ENCODE results near the gene ATP6V1C2. TPM values are rescaled to one million over a fixed set of nuclear protein-coding genes. Genes with fewer than 3 reads are reported as not detected.

The ATP6V1C2 gene
- total and polyA plus RNA-seq, 2 of the 4 experiments (the other 2 are of a cell fraction): not detected

DNA sequence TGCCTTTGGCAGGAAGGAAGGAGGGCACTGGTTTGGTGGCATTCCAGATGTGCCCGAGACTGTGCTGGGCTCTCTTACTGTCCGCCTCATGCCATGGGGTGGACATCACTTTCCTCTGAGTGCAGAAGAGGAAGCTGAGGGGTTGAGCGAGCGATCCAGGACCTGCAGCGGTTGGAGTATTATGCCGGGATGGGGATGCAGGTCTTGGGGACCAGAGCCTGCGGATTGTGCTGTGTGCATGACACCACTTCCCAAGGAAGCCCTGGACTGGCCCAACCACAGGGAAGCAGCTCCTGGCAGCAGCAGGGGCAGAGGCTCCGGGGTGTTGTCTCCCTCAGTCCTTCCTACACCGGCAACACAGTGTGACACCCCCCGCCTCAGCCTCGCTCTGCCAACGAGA is 44.5 kb downstream of the ATP6V1C2 start:
- Histone ChIP-seq H2AFZ (replicated peaks; ENCODE audit: low read length, poor library complexity) (no peak overlapping the region), H3K4me2 (ENCODE audit: low read depth, low read length) (no peak overlapping the region), H3K4ac (ENCODE audit: low read depth, low read length) (no peak overlapping the region), H3K56ac (ENCODE audit: extremely low read depth, insufficient read depth, low read length) (no peak overlapping the region), H2AK9ac (replicated peaks; ENCODE audit: low read depth, low read length, poor library complexity) (no peak overlapping the region), H3K9me1 (ENCODE audit: insufficient read depth, low read length) (no peaks in the 10 kb centered on the region), H2AK5ac (ENCODE audit: low read depth, low read length) (no peak overlapping the region), H2BK5ac (ENCODE audit: low read depth, low read length, poor library complexity, severe bottlenecking) (no peak overlapping the region), H3K23ac (ENCODE audit: low read depth, low read length) (no peak overlapping the region), H3K36me3 (ENCODE audit: control insufficient read depth, insufficient read depth, low read length) (no peaks in the 10 kb centered on the region), H3K27me3 (ENCODE audit: control insufficient read depth, insufficient read depth, low read length) (peaks cover 43% of the 10 kb centered on the region; the same call in 1 of the 2 replicates), H4K5ac (ENCODE audit: low read depth, low read length) (no peak overlapping the region), H3K18ac (ENCODE audit: low read depth, low read length) (no peak overlapping the region), H3K27ac (ENCODE audit: insufficient read depth, low read length) (no peak overlapping the region), H3K14ac (replicated peaks; ENCODE audit: low read depth, low read length) (no peak overlapping the region), H4K91ac (ENCODE audit: insufficient read depth, low read depth, low read length) (no peak overlapping the region), H3K9me3 (ENCODE audit: control insufficient read depth, insufficient read depth, low read length) (no peaks in the 10 kb centered on the region), H4K8ac (ENCODE audit: low read depth in 2 of 2, low read length in 2 of 2) (no peak overlapping the region), H3K9ac (ENCODE audit: low read depth, low read length) (no peak overlapping the region), H2BK120ac (ENCODE audit: low read depth, low read length) (no peak overlapping the region), H2BK20ac (ENCODE audit: low read depth, low read length) (no peak overlapping the region), H3K4me3 (ENCODE audit: insufficient read depth, low read depth, low read length) (no peak overlapping the region), H2BK15ac (ENCODE audit: low read depth, low read length) (no peak overlapping the region), H4K20me1 (ENCODE audit: insufficient read depth, low read length) (no peaks in the 10 kb centered on the region), H3K79me1 (ENCODE audit: low read depth in 1 of 2, low read length in 2 of 2) (no peaks in the 10 kb centered on the region), H3K4me1 (ENCODE audit: control insufficient read depth, insufficient read depth, low read length) (no peaks in the 10 kb centered on the region)
- CTCF ChIA-PET: no interaction called here
- POLR2A ChIA-PET (ENCODE audit: unreplicated experiment): no interaction called here
- dilution Hi-C loops (cut with HindIII; ENCODE audit: low sequenced_read_pairs, unreplicated experiment): no loop called here
- intact Hi-C loops (cut with micrococcal nuclease): no loop called here
- no peak for ATAC-seq (ENCODE audit: low read depth)
- no peak for DNase-seq
- BruUV-seq (replicated peaks): no TSS peak
- no peak for TF ChIP-seq RAD21 (IDR thresholded peaks at IDR 0.05; ENCODE audit: low read length)
- no peak for TF ChIP-seq MAZ (IDR thresholded peaks at IDR 0.05; ENCODE audit: borderline replicate concordance, low read depth, low read length)
- TF ChIP-seq RFX5 (IDR thresholded peaks at IDR 0.05; ENCODE audit: low read depth, low read length): no peak
- TF ChIP-seq NFE2L2 (IDR thresholded peaks at IDR 0.05; ENCODE audit: low read depth, low read length): no peak
- TF ChIP-seq MXI1 (IDR thresholded peaks at IDR 0.05; ENCODE audit: borderline replicate concordance, low read depth, low read length): no peak
- TF ChIP-seq CEBPB (IDR thresholded peaks at IDR 0.05; ENCODE audit: low read depth, low read length): no peak
- TF ChIP-seq, protein P1, sequence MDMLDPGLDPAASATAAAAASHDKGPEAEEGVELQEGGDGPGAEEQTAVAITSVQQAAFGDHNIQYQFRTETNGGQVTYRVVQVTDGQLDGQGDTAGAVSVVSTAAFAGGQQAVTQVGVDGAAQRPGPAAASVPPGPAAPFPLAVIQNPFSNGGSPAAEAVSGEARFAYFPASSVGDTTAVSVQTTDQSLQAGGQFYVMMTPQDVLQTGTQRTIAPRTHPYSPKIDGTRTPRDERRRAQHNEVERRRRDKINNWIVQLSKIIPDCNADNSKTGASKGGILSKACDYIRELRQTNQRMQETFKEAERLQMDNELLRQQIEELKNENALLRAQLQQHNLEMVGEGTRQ (IDR thresholded peaks at IDR 0.05; ENCODE audit: low read depth, low read length): no peak
- TF ChIP-seq RCOR1 (IDR thresholded peaks at IDR 0.05; ENCODE audit: insufficient replicate concordance, low read length): no peak
- TF ChIP-seq FOS (IDR thresholded peaks at IDR 0.05; ENCODE audit: low read depth, low read length): no peak
- TF ChIP-seq, protein P2, sequence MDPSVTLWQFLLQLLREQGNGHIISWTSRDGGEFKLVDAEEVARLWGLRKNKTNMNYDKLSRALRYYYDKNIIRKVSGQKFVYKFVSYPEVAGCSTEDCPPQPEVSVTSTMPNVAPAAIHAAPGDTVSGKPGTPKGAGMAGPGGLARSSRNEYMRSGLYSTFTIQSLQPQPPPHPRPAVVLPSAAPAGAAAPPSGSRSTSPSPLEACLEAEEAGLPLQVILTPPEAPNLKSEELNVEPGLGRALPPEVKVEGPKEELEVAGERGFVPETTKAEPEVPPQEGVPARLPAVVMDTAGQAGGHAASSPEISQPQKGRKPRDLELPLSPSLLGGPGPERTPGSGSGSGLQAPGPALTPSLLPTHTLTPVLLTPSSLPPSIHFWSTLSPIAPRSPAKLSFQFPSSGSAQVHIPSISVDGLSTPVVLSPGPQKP (IDR thresholded peaks at IDR 0.05; ENCODE audit: borderline replicate concordance, low read depth, low read length): no peak
- no peak for TF ChIP-seq MAFK (IDR thresholded peaks at IDR 0.05; ENCODE audit: low read depth, low read length)
- TF ChIP-seq SMC3 (IDR thresholded peaks at IDR 0.05; ENCODE audit: low read depth, low read length): no peak
- no peak for TF ChIP-seq POLR2A (IDR thresholded peaks at IDR 0.05; ENCODE audit: low read depth, low read length)
- TF ChIP-seq BHLHE40 (IDR thresholded peaks at IDR 0.05; ENCODE audit: low read depth, low read length): no peak
- TF ChIP-seq CHD1 (IDR thresholded peaks at IDR 0.05; ENCODE audit: low read depth, low read length): no peak
- TF ChIP-seq, protein P3, sequence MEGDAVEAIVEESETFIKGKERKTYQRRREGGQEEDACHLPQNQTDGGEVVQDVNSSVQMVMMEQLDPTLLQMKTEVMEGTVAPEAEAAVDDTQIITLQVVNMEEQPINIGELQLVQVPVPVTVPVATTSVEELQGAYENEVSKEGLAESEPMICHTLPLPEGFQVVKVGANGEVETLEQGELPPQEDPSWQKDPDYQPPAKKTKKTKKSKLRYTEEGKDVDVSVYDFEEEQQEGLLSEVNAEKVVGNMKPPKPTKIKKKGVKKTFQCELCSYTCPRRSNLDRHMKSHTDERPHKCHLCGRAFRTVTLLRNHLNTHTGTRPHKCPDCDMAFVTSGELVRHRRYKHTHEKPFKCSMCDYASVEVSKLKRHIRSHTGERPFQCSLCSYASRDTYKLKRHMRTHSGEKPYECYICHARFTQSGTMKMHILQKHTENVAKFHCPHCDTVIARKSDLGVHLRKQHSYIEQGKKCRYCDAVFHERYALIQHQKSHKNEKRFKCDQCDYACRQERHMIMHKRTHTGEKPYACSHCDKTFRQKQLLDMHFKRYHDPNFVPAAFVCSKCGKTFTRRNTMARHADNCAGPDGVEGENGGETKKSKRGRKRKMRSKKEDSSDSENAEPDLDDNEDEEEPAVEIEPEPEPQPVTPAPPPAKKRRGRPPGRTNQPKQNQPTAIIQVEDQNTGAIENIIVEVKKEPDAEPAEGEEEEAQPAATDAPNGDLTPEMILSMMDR (conservative IDR thresholded peaks at IDR 0.05; ENCODE audit: low read depth, low read length): no peak
- in situ Hi-C loops (cut with MboI; ENCODE audit: low sequenced_read_pairs): no loop called here
- 86% methylated on average over 6 of the region's 12 CpGs; no CpG with 5 or more reads in 1 of the 2 experiments for WGBS, 2 experiments (ENCODE audit: extremely low coverage in 2 of 2, insufficient read length in 1 of 2)
